ENCODE results near the gene TMEM132E. TPM values are rescaled to one million over a fixed set of nuclear protein-coding genes. Genes with fewer than 3 reads are reported as not detected.

TMEM132E gene
- total and polyA plus RNA-seq, 2 experiments from 2014 or later = 0.16 to 0.45 TPM

- H3K4me3 ChIP-seq = no peak overlapping the region
- no peaks in the 10 kb centered on the region for H3K79me2 ChIP-seq (replicated peaks; ENCODE audit: insufficient read depth)
- DNase-seq (ENCODE audit: low spot score) (no peak), ATAC-seq (no peak)
- H3F3A ChIP-seq (replicated peaks; ENCODE audit: low read depth) = 0 out of 2 replicates have a peak, but pooled peaks cover 5% of the 10 kb centered on the region
- Mint-ChIP-seq H3K4me3 (no peak overlapping the region), H3K36me3 (ENCODE audit: low read depth) (no peaks in the 10 kb centered on the region), H3K9me3 (no peaks in the 10 kb centered on the region; the same call in 2 of the 3 replicates), H3K27ac (no peak overlapping the region), H3K27me3 (ENCODE audit: insufficient read depth, low read depth, poor library complexity) (peaks cover 52% of the 10 kb centered on the region), H3K4me1 (peaks cover 36% of the 10 kb centered on the region)
- no peak overlapping the region for H3K4me2 ChIP-seq
- H3K27me3 ChIP-seq (ENCODE audit: insufficient read depth) = peaks cover 71% of the 10 kb centered on the region
- no peak overlapping the region for H2AFZ ChIP-seq
- H3K4me1 ChIP-seq (ENCODE audit: insufficient read depth) = peaks cover 18% of the 10 kb centered on the region
- no peak overlapping the region for H3K27ac ChIP-seq (ENCODE audit: low read depth)
- H3K36me3 ChIP-seq (ENCODE audit: insufficient read depth) = no peaks in the 10 kb centered on the region
- no peaks in the 10 kb centered on the region for H3K9me2 ChIP-seq (ENCODE audit: insufficient read depth)
- H4K20me1 ChIP-seq (replicated peaks; ENCODE audit: insufficient read depth) = peaks cover 8% of the 10 kb centered on the region; the same call in 1 of the 2 replicates
- TF ChIP-seq STAT1 (IDR thresholded peaks at IDR 0.05; ENCODE audit: unreplicated experiment) = no peak
These were observed 4.2 kb upstream of the TMEM132E start for GRCh38 chr17:34575182-34575581.

GRCh38 chr17:34578016-34578415, 1.4 kb upstream of the TMEM132E start:
- peaks cover 34% of the 10 kb centered on the region for H3K4me1 ChIP-seq (ENCODE audit: insufficient read depth)
- 0 out of 2 replicates have a peak, but pooled peaks cover 5% of the 10 kb centered on the region for H3F3A ChIP-seq (replicated peaks; ENCODE audit: low read depth)
- Mint-ChIP-seq H3K9me3 (no peaks in the 10 kb centered on the region), H3K27ac (no peak overlapping the region), H3K4me3 (peak overlapping the region; percentile 84), H3K36me3 (ENCODE audit: low read depth) (no peaks in the 10 kb centered on the region), H3K27me3 (ENCODE audit: insufficient read depth, low read depth, poor library complexity) (peaks cover 72% of the 10 kb centered on the region), H3K4me1 (peaks cover 34% of the 10 kb centered on the region)
- peak overlapping the region; percentile 89 for H3K4me2 ChIP-seq
- DNase-seq (ENCODE audit: low spot score) = peak; percentile 57
- peak overlapping the region; percentile 66 for H3K4me3 ChIP-seq
- no peak overlapping the region for H3K27ac ChIP-seq (ENCODE audit: low read depth)
- no peak overlapping the region for H2AFZ ChIP-seq
- TF ChIP-seq EZH2 (IDR thresholded peaks at IDR 0.05; ENCODE audit: low read depth, unreplicated experiment) = peak; percentile 24
- TF ChIP-seq ETS1 (IDR thresholded peaks at IDR 0.05) = no peak
- no peaks in the 10 kb centered on the region for H3K36me3 ChIP-seq (ENCODE audit: insufficient read depth)
- peak; percentile 20 for ATAC-seq
- H3K27me3 ChIP-seq (ENCODE audit: insufficient read depth) = peaks cover 99% of the 10 kb centered on the region
- H3K79me2 ChIP-seq (replicated peaks; ENCODE audit: insufficient read depth) = no peaks in the 10 kb centered on the region
- no peaks in the 10 kb centered on the region for H3K9me2 ChIP-seq (ENCODE audit: insufficient read depth)
- peaks cover 15% of the 10 kb centered on the region for H4K20me1 ChIP-seq (replicated peaks; ENCODE audit: insufficient read depth)

GRCh38 chr17:34578656-34579016, 746 bp upstream of the TMEM132E start:
- no peak overlapping the region for H3K27ac Mint-ChIP-seq
- Histone ChIP-seq H3K27ac (ENCODE audit: low read depth) (no peak overlapping the region), H3K4me3 (peak overlapping the region; percentile 66)

More at GRCh38 chr17:34578656-34579016, 746 bp upstream of the TMEM132E start:
- ATAC-seq (peak; percentile 1), DNase-seq (ENCODE audit: low spot score) (peak; percentile 44)
- H3K4me2 ChIP-seq = peak overlapping the region; percentile 89
- no peaks in the 10 kb centered on the region for H3K36me3 ChIP-seq (ENCODE audit: insufficient read depth)
- Mint-ChIP-seq H3K4me3 (peak overlapping the region; percentile 84), H3K4me1 (peaks cover 34% of the 10 kb centered on the region), H3K36me3 (ENCODE audit: low read depth) (no peaks in the 10 kb centered on the region), H3K27me3 (ENCODE audit: insufficient read depth, low read depth, poor library complexity) (peaks cover 75% of the 10 kb centered on the region), H3K9me3 (no peaks in the 10 kb centered on the region)
- peaks cover 34% of the 10 kb centered on the region for H3K4me1 ChIP-seq (ENCODE audit: insufficient read depth)
- peaks cover 100% of the 10 kb centered on the region for H3K27me3 ChIP-seq (ENCODE audit: insufficient read depth)
- peak overlapping the region; percentile 95 for H2AFZ ChIP-seq
- no peaks in the 10 kb centered on the region for H3K9me2 ChIP-seq (ENCODE audit: insufficient read depth)
- no peaks in the 10 kb centered on the region for H3K79me2 ChIP-seq (replicated peaks; ENCODE audit: insufficient read depth)
- TF ChIP-seq POLR2AphosphoS5 (IDR thresholded peaks at IDR 0.05; ENCODE audit: low read depth) (no peak), NANOG (IDR thresholded peaks at IDR 0.05; ENCODE audit: borderline replicate concordance) (no peak), EZH2phosphoT487 (IDR thresholded peaks at IDR 0.05; ENCODE audit: unreplicated experiment) (no peak), CREB1 (CRISPR knock-in tag; IDR thresholded peaks at IDR 0.05; ENCODE audit: low read depth) (no peak), JUNB (IDR thresholded peaks at IDR 0.05; ENCODE audit: unreplicated experiment) (no peak), ZNF331 (CRISPR knock-in tag; IDR thresholded peaks at IDR 0.05; ENCODE audit: low read depth) (no peak)
- 0 out of 2 replicates have a peak, but pooled peaks cover 5% of the 10 kb centered on the region for H3F3A ChIP-seq (replicated peaks; ENCODE audit: low read depth)
- H4K20me1 ChIP-seq (replicated peaks; ENCODE audit: insufficient read depth) = peaks cover 18% of the 10 kb centered on the region
